Effector memory CD4-positive, alpha-beta T cell (primary cell): ENCODE data around the gene FGA.
"Not testable (repeated sequence)": the region's sequence is repeated elsewhere in the genome, so short reads cannot be mapped to it uniquely, and the experiment has no call there.

Experiments
- DNase-seq, 3 donors: peaks; one replicate each; pipeline ENCODE4 v3.0.0-alpha.2; 2020
- H3K27ac ChIP-seq: 2 replicates; pipeline ENCODE4 v1.7.0; 2013; ENCODE audit warnings: mild to moderate bottlenecking, low read length, moderate library complexity; ENCODE audit not compliant: insufficient read depth, poor library complexity, severe bottlenecking
- H3K27me3 ChIP-seq: replicated peaks from 2 replicates; pipeline ENCODE4 v1.7.0; 2013; ENCODE audit warnings: mild to moderate bottlenecking, low read length; ENCODE audit not compliant: insufficient read depth, control insufficient read depth, poor library complexity, severe bottlenecking
- H3K36me3 ChIP-seq: 2 replicates; pipeline ENCODE4 v1.7.0; 2013; ENCODE audit warnings: mild to moderate bottlenecking, low read length, moderate library complexity; ENCODE audit not compliant: control insufficient read depth, insufficient read depth
- H3K4me1 ChIP-seq: 2 replicates; pipeline ENCODE4 v1.7.0; 2013; ENCODE audit warnings: low read length, mild to moderate bottlenecking; ENCODE audit not compliant: control insufficient read depth, insufficient read depth, poor library complexity, severe bottlenecking
- H3K4me3 ChIP-seq: 2 replicates; pipeline ENCODE4 v1.7.0; 2013; ENCODE audit warnings: low read length, low read depth, mild to moderate bottlenecking; ENCODE audit not compliant: insufficient read depth, poor library complexity, severe bottlenecking
- H3K9me3 ChIP-seq: 2 replicates; pipeline ENCODE4 v1.7.0; 2013; ENCODE audit warnings: mild to moderate bottlenecking, low read length, moderate library complexity; ENCODE audit not compliant: control insufficient read depth

The FGA gene

GRCh38 chr4:154594343-154594742, 3.8 kb upstream of the FGA start:
- H3K27me3 ChIP-seq, H3K9me3 ChIP-seq, H3K27ac ChIP-seq, H3K36me3 ChIP-seq, H3K4me3 ChIP-seq, H3K4me1 ChIP-seq, DNase-seq: not testable (repeated sequence)

GRCh38 chr4:154593868-154594267, 3.3 kb upstream of the FGA start:
- Histone ChIP-seq H3K4me3 (no peak overlapping the region), H3K9me3 (no peaks in the 10 kb centered on the region), H3K36me3 (no peaks in the 10 kb centered on the region), H3K27me3 (peaks cover 4% of the 10 kb centered on the region), H3K27ac (no peak overlapping the region), H3K4me1 (no peaks in the 10 kb centered on the region)
- no peak for DNase-seq

DNA sequence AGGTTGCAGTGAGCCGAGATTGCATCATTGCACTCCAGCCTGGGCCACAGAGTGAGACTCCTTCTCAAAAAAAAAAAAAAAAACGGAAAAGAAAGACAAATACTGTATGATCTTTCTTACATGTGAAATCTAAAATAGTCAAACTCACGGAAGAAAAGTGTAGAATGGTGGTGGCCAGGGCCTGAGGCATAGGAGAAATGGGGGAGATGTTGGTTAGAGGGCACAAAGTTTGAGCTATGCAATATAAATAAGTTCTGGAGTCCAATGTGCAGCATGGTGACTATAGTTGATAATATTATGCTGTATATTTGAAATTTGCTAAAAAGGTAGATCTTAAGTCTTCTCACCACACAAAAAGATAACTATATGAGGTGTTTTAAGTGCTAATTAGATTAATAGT, 1.3 kb upstream of the FGA start:
- no peak for DNase-seq

DNA sequence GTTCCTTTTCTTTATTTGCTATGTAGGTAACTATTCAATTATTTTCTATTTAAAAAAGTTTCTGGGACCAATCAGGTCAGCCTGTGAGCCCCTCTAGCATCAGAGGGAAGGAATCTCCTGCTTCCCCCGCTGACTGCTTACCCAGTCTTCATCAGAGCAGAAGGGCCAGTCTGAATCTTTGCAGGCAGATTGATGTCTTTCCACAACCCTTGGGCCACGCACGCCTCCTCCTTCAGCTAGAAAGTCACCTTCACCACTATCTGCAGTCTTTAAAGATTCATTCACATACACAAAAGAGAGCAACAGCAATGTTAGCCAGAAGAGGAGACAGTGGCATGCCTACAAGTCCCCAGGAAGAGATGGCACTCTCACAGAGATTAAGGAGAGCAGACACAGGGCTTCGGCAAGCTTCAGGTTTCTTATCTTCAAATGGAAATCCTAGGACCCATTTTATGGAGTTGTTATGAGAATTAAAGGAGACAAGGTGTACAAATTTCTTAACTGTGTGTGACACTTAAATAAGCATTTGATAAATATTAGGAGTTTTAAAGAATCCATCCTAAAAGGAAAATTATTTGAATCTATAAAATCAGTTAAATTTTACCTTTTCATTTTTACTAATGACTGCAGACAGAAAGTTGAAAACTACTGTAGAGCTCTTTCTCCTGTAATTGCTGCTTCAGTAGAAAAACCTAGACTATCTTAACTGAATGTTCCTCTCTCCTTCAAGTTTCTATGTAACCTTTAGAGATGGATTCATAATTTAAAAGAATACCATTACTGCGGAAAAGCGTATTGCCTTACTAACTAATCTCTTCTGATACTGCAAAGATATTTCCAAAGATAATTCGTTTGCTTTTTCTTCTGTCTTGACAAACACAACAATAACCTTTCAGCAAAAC, 995 bp downstream of the FGA start:
- no peak for DNase-seq
- H3K27ac ChIP-seq, result no peak overlapping the region
- no peaks in the 10 kb centered on the region for H3K36me3 ChIP-seq

More for the DNA sequence above, 1.3 kb upstream of the FGA start:
- Histone ChIP-seq H3K36me3 (no peaks in the 10 kb centered on the region), H3K4me3 (no peak overlapping the region), H3K27ac (no peak overlapping the region), H3K9me3 (no peaks in the 10 kb centered on the region), H3K4me1 (no peaks in the 10 kb centered on the region), H3K27me3 (peaks cover 4% of the 10 kb centered on the region)

DNA sequence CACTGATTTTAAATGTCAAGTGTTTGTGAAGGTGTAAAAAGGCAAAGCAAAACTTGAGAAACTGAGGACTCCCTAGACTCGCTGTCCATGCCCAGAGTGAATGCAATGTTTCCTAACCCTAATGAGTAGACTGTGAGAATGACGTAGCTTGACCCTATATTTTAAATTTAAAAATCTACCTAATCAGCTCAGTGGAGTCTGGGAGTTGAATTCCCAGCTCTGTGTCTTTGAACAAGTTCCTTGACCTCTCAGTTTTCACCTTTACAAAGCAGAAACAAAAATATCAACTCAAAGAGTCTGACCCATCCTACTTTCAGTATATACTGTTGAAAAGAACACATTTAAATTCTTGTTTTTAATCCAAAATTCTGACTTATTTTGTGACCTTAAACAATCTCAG, 2.3 kb downstream of the FGA start:
- Histone ChIP-seq H3K27me3 (no peaks in the 10 kb centered on the region), H3K4me3 (no peak overlapping the region), H3K36me3 (no peaks in the 10 kb centered on the region), H3K9me3 (no peaks in the 10 kb centered on the region), H3K4me1 (no peaks in the 10 kb centered on the region), H3K27ac (no peak overlapping the region)
- DNase-seq, result no peak

More for the DNA sequence above, 995 bp downstream of the FGA start:
- Histone ChIP-seq H3K4me1 (no peaks in the 10 kb centered on the region), H3K27me3 (no peaks in the 10 kb centered on the region), H3K9me3 (no peaks in the 10 kb centered on the region), H3K4me3 (no peak overlapping the region)

- no peak for DNase-seq
- no peaks in the 10 kb centered on the region for H3K4me1 ChIP-seq
- H3K4me3 ChIP-seq, result no peak overlapping the region
- H3K27me3 ChIP-seq, result no peaks in the 10 kb centered on the region
- H3K9me3 ChIP-seq, result no peaks in the 10 kb centered on the region
- H3K27ac ChIP-seq, result no peak overlapping the region
- no peaks in the 10 kb centered on the region for H3K36me3 ChIP-seq
These were observed 4.1 kb downstream of the FGA start for GRCh38 chr4:154586296-154587033.

DNA sequence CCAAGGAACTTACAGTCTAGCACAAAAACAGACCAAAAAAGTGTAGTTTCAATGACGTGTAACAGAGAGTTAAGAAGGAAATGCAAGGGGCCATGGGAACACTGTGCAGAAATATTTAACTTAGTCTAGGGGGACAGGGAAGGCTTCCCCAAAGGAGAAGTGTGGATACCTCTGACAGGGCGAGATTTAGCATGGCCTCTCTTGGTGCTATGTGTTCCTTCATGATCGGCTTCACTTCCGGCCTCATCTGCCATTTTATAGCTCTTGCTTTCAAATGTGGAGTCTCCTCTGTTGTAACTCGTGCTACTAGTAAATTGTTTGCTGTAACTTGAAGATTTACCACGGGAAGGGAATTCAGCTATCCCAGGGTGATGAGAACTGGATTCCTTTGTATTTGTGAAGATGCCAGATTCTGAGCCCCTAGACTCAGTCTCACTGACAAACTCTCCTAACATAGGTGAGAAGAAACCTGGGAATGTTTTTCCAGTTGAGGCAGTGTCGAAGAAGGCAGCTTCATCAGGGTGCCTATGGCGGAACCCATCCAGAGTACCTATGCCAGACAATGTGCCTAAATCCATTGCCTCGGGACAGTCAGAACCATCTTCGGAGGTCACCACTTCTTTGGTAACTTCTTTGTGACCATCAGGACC, 5.0 kb downstream of the FGA start:
- Histone ChIP-seq H3K27ac (no peak overlapping the region), H3K9me3 (no peaks in the 10 kb centered on the region), H3K36me3 (no peaks in the 10 kb centered on the region), H3K27me3 (no peaks in the 10 kb centered on the region), H3K4me3 (no peak overlapping the region), H3K4me1 (no peaks in the 10 kb centered on the region)
- no peak for DNase-seq

DNA sequence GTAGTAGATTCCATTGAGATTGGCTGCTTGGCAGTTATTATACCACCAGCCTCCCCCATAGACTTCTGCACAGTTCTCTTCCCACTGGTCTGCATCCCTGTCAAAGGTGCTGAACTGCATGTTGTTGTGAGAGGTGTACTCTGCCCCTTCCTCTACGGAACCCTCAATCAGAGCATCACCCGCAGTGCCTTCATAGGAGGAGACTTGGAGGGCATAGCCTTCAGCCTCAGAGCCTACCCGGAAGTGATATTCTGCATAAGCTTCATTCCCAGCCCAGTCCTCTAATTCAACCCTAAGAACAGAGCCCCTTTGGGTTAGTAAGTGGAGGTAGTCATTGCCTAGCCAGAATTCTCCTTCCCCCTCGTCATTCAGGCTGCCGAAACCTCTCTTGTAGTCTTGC, 6.3 kb downstream of the FGA start:
- H3K27ac ChIP-seq, result no peak overlapping the region
- no peaks in the 10 kb centered on the region for H3K27me3 ChIP-seq
- H3K36me3 ChIP-seq, result no peaks in the 10 kb centered on the region
- no peak for DNase-seq
- H3K9me3 ChIP-seq, result no peaks in the 10 kb centered on the region
- no peaks in the 10 kb centered on the region for H3K4me1 ChIP-seq
- H3K4me3 ChIP-seq, result no peak overlapping the region

DNA sequence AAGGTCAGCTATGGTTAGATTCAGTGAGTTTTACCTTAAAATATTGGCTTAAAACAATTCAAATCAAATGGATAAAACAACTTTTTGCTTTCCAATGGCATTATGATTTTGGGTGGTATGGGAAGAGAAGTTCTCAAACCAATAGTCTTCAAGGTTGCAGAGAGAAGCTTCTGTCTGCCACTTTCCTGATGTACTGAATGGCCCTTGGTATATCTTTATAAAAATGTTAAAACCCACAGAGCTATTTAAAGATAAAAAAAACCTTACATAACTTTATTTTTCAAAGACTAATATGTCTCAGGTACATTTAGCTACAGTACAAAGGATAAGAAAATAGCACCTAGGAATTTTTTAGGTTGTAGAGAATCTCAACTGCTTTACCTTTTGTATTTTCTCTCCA, 6.9 kb downstream of the FGA start:
- no peaks in the 10 kb centered on the region for H3K4me1 ChIP-seq
- H3K27ac ChIP-seq, result no peak overlapping the region
- H3K36me3 ChIP-seq, result no peaks in the 10 kb centered on the region
- DNase-seq, result no peak
- H3K9me3 ChIP-seq, result no peaks in the 10 kb centered on the region
- H3K4me3 ChIP-seq, result no peak overlapping the region
- no peaks in the 10 kb centered on the region for H3K27me3 ChIP-seq

DNA sequence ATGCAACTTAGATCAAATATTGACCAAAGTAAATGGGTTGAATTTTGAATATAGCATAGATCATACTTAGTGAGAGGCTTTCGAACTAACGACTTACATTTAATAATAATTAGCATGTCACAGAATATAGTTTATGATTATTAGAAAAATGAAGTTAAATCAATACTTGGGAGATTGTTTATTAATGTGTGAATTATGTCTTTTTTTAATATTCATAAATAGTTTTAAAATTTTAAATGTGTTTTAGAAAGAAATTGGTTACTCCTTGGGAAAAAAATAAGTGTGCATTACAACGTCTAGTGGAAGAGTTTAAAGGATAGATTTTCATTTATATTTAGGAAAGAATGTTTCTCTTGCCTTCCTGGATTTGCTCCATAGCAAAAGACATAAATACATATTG, 7.3 kb downstream of the FGA start:
- H3K27ac ChIP-seq, result no peak overlapping the region
- no peak overlapping the region for H3K4me3 ChIP-seq
- H3K4me1 ChIP-seq, result no peaks in the 10 kb centered on the region
- DNase-seq, result no peak
- H3K36me3 ChIP-seq, result no peaks in the 10 kb centered on the region
- no peaks in the 10 kb centered on the region for H3K9me3 ChIP-seq
- H3K27me3 ChIP-seq, result no peaks in the 10 kb centered on the region
